ENCODE data around the gene TEX53. TPM values are rescaled to one million over a fixed set of nuclear protein-coding genes. Genes with fewer than 3 reads are reported as not detected.

The TEX53 gene
- not detected in 2 replicates for total RNA-seq (2014; rRNA removed; shearing (Covaris generic))
- total RNA-seq (2022), result not detected in 2 replicates
- not detected for Bru-seq, nascent RNA
- BruChase-seq, experiment 1, labeled RNA remaining after a 6-hour chase, result not detected
- BruChase-seq, experiment 2, labeled RNA remaining after a 2-hour chase, result not detected
- long read RNA-seq, result 0 reads

DNA sequence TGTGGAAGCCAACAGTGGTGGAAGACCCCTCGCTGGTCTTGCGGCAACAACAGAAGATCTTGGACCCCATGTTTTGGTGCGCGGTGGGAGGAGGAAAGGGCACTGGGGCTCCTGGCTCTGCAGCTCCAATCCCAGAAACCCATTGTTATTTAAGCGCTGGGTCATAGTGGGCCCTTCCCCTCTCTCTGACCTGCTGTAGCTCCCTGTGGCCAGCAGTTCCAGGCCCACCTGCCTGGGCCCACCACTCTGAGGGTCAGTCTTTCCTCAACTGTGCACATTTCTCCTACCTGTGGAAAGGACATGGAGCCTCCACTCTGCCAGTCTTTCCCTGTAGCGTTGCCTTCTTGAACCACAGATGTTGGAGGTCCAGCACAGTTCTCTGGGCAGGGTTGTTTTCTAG is at the start of gene TEX53:
TSS of gene TEX53 (minus strand) at position 101 of the 400 bp plus-strand sequence. CDS start at position 70, 31 bp downstream.
- Histone ChIP-seq H3K79me2 (ENCODE audit: insufficient read depth, low read depth, low read length) (no peaks in the 10 kb centered on the region), H2AFZ (ENCODE audit: low read length) (no peak within 1 kb of the TSS), H3K4me3 (ENCODE audit: low read depth, low read length, poor library complexity, severe bottlenecking) (no peak within 1 kb of the TSS), H4K20me1 (ENCODE audit: insufficient read depth, low read length) (no peaks in the 10 kb centered on the region), H3K4me2 (ENCODE audit: low read length) (no peak within 1 kb of the TSS), H3K27ac (ENCODE audit: low read depth, low read length, poor library complexity, severe bottlenecking) (no peak within 1 kb of the TSS), H3K36me3 (ENCODE audit: insufficient read depth, low read length) (no peaks in the 10 kb centered on the region; the same call in 1 of the 2 replicates), H3K4me1 (ENCODE audit: insufficient read depth, low read length, poor library complexity, severe bottlenecking) (peaks cover 13% of the 10 kb centered on the region), H3K9me3 (ENCODE audit: low read length) (no peaks in the 10 kb centered on the region), H3K9me2 (ENCODE audit: insufficient read depth, low read length) (no peaks in the 10 kb centered on the region)
- CTCF ChIA-PET (ENCODE audit: unreplicated experiment), result no interaction called here
- DNase-seq (ENCODE audit: low spot score), result no peak
- intact Hi-C loops (cut with micrococcal nuclease; ENCODE audit: unreplicated experiment), result no loop called here
- no TSS peak for BruUV-seq (replicated peaks)
- POLR2A ChIA-PET, result interaction anchor here (0.6 to 0.7 kb wide), 2 partner anchors 357 to 707 kb away, joined by 3 read pairs; no protein-coding TSS in a partner anchor
- TF ChIP-seq, protein P1, sequence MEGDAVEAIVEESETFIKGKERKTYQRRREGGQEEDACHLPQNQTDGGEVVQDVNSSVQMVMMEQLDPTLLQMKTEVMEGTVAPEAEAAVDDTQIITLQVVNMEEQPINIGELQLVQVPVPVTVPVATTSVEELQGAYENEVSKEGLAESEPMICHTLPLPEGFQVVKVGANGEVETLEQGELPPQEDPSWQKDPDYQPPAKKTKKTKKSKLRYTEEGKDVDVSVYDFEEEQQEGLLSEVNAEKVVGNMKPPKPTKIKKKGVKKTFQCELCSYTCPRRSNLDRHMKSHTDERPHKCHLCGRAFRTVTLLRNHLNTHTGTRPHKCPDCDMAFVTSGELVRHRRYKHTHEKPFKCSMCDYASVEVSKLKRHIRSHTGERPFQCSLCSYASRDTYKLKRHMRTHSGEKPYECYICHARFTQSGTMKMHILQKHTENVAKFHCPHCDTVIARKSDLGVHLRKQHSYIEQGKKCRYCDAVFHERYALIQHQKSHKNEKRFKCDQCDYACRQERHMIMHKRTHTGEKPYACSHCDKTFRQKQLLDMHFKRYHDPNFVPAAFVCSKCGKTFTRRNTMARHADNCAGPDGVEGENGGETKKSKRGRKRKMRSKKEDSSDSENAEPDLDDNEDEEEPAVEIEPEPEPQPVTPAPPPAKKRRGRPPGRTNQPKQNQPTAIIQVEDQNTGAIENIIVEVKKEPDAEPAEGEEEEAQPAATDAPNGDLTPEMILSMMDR (conservative IDR thresholded peaks at IDR 0.05; ENCODE audit: low read length), result no peak
- no peak for TF ChIP-seq EZH2phosphoT487 (IDR thresholded peaks at IDR 0.05; ENCODE audit: borderline replicate concordance, low read depth, low read length)

DNA sequence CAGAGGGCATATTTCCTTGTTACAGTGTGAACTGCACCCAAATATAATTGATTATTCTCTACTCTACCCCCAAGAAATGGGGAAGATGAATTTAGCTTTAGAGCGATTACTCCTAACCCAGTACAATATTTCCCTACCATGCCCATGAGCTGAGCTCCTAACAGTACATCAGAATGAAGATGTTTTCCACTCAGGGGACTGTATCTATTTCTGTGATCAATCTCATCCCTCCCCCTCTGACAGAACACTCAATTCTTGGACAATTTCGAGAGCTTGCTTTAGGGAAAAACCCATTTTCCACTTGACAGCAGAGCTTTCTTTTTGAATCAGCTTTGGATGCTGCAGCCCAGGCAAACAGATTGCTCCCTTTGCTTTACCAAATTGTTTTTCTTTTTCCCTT is 49.1 kb upstream of the TEX53 start:
- Histone ChIP-seq H3K79me2 (ENCODE audit: insufficient read depth, low read depth, low read length) (no peaks in the 10 kb centered on the region), H3K4me1 (ENCODE audit: insufficient read depth, low read length, poor library complexity, severe bottlenecking) (no peaks in the 10 kb centered on the region), H3K4me3 (ENCODE audit: low read depth, low read length, poor library complexity, severe bottlenecking) (no peak overlapping the region), H3K4me2 (ENCODE audit: low read length) (no peak overlapping the region), H3K27ac (ENCODE audit: low read depth, low read length, poor library complexity, severe bottlenecking) (no peak overlapping the region), H4K20me1 (ENCODE audit: insufficient read depth, low read length) (no peaks in the 10 kb centered on the region), H3K9me2 (ENCODE audit: insufficient read depth, low read length) (no peaks in the 10 kb centered on the region), H3K36me3 (ENCODE audit: insufficient read depth, low read length) (no peaks in the 10 kb centered on the region), H3K9me3 (ENCODE audit: low read length) (no peaks in the 10 kb centered on the region), H2AFZ (ENCODE audit: low read length) (no peak overlapping the region)
- TF ChIP-seq, protein P1 (conservative IDR thresholded peaks at IDR 0.05; ENCODE audit: low read length), result no peak
- no peak for TF ChIP-seq EZH2phosphoT487 (IDR thresholded peaks at IDR 0.05; ENCODE audit: borderline replicate concordance, low read depth, low read length)
- intact Hi-C loops (cut with micrococcal nuclease; ENCODE audit: unreplicated experiment), result no loop called here
- ChIA-PET POLR2A (interaction anchor here (0.7 to 0.9 kb wide), 2 partner anchors 9 to 29 kb away, joined by 5 to 6 read pairs; no protein-coding TSS in a partner anchor), CTCF (ENCODE audit: unreplicated experiment) (no interaction called here)
- no TSS peak for BruUV-seq (replicated peaks)
- no peak for DNase-seq (ENCODE audit: low spot score)

DNA sequence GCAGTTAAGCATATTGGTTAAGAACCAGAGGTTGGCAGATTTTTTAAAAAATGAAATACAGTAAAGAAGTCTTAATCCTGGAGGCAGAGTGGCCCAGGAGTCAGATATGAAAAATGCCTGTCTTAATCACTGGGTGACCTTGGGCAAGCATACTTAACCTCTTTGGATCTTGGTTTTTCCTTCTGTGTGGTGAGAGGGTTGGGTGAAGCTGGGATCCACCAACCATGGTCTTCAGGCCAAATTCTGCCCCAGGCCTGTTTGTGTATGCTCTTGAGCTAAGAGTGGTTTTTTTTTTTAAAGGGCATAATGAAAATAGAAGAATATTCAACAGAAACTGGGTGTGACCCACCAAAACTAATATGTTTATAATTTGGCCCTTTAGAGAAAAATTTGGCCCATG is 44.4 kb upstream of the TEX53 start:
- Histone ChIP-seq H3K4me3 (ENCODE audit: low read depth, low read length, poor library complexity, severe bottlenecking) (no peak overlapping the region), H3K36me3 (ENCODE audit: insufficient read depth, low read length) (no peaks in the 10 kb centered on the region), H3K9me3 (ENCODE audit: low read length) (no peaks in the 10 kb centered on the region), H3K27ac (ENCODE audit: low read depth, low read length, poor library complexity, severe bottlenecking) (no peak overlapping the region), H2AFZ (ENCODE audit: low read length) (no peak overlapping the region), H3K9me2 (ENCODE audit: insufficient read depth, low read length) (no peaks in the 10 kb centered on the region), H3K4me2 (ENCODE audit: low read length) (no peak overlapping the region), H3K79me2 (ENCODE audit: insufficient read depth, low read depth, low read length) (no peaks in the 10 kb centered on the region), H3K4me1 (ENCODE audit: insufficient read depth, low read length, poor library complexity, severe bottlenecking) (no peaks in the 10 kb centered on the region), H4K20me1 (ENCODE audit: insufficient read depth, low read length) (no peaks in the 10 kb centered on the region)
- DNase-seq (ENCODE audit: low spot score), result no peak
- POLR2A ChIA-PET, result interaction anchor here (0.6 kb wide), 1 partner anchor 220 kb away, joined by 3 read pairs; no protein-coding TSS in a partner anchor
- TF ChIP-seq, protein P1 (conservative IDR thresholded peaks at IDR 0.05; ENCODE audit: low read length), result no peak
- no peak for TF ChIP-seq EZH2phosphoT487 (IDR thresholded peaks at IDR 0.05; ENCODE audit: borderline replicate concordance, low read depth, low read length)
- no TSS peak for BruUV-seq (replicated peaks)
- intact Hi-C loops (cut with micrococcal nuclease; ENCODE audit: unreplicated experiment), result no loop called here
- CTCF ChIA-PET (ENCODE audit: unreplicated experiment), result no interaction called here

Data from OCI-LY7 (cell line).